ENCODE measurements around the gene ANKHD1.

GRCh38 chr5:140360101-140360500, 41.5 kb upstream of the ANKHD1 start, which contains the start of gene SLC4A9:
- TF ChIP-seq CTCF (conservative IDR thresholded peaks at IDR 0.05 in 1 of 2, IDR thresholded peaks at IDR 0.05 in 1 of 2; ENCODE audit: extremely low read depth in 1 of 2, insufficient read depth in 1 of 2, low read depth in 1 of 2, low read length in 2 of 2) (no peak), EZH2 (IDR thresholded peaks at IDR 0.05; ENCODE audit: borderline replicate concordance, low read length) (no peak)
